ENCODE data around the gene PCSK5.
"Not testable (repeated sequence)": the region's sequence is repeated elsewhere in the genome, so short reads cannot be mapped to it uniquely, and the experiment has no call there.

The PCSK5 gene

GRCh38 chr9:75890472-75891276 is at the start of gene PCSK5:
TSS of gene PCSK5 (plus strand) at chr9:75890673. CDS start at chr9:75891182, 509 bp downstream.
- DNase-seq = peak; percentile 94

- DNase-seq = no peak
These were observed 46.2 kb upstream of the PCSK5 start for GRCh38 chr9:75844321-75844720.

- DNase-seq = peak; percentile 78
These were observed 44.7 kb upstream of the PCSK5 start for GRCh38 chr9:75845806-75846205.

GRCh38 chr9:75847085-75847484 is 43.4 kb upstream of the PCSK5 start:
- no peak for DNase-seq

GRCh38 chr9:75850459-75851200 is 39.8 kb upstream of the PCSK5 start:
- no peak for DNase-seq

- DNase-seq = peak; percentile 29
These were observed 38.6 kb upstream of the PCSK5 start for GRCh38 chr9:75851917-75852316.

- no peak for DNase-seq
These were observed 37.7 kb upstream of the PCSK5 start for GRCh38 chr9:75852746-75853145.

- peak; percentile 59 for DNase-seq
These were observed 35.0 kb upstream of the PCSK5 start for GRCh38 chr9:75855509-75855908.

- DNase-seq = no peak
These were observed 31.9 kb upstream of the PCSK5 start for GRCh38 chr9:75858497-75859092.

- DNase-seq = no peak
These were observed 26.2 kb upstream of the PCSK5 start for GRCh38 chr9:75864266-75864665.

- peak; percentile 80 for DNase-seq
These were observed 24.1 kb upstream of the PCSK5 start for GRCh38 chr9:75866273-75866871.

GRCh38 chr9:75868526-75868925 is 21.9 kb upstream of the PCSK5 start:
- DNase-seq = not testable (repeated sequence)

- peak; percentile 77 for DNase-seq
These were observed 21.2 kb upstream of the PCSK5 start for GRCh38 chr9:75869236-75869635.

GRCh38 chr9:75870450-75870849 is 20.0 kb upstream of the PCSK5 start:
- no peak for DNase-seq

- DNase-seq = no peak
These were observed 18.8 kb upstream of the PCSK5 start for GRCh38 chr9:75871624-75872023.

GRCh38 chr9:75873712-75874111 is 16.8 kb upstream of the PCSK5 start:
- peak; percentile 48 for DNase-seq

- DNase-seq = no peak
These were observed 13.4 kb upstream of the PCSK5 start for GRCh38 chr9:75876999-75877640.

GRCh38 chr9:75878488-75878860 is 12.0 kb upstream of the PCSK5 start:
- DNase-seq = no peak

GRCh38 chr9:75880618-75881017 is 9.9 kb upstream of the PCSK5 start:
- DNase-seq = no peak

- DNase-seq = no peak
These were observed 8.7 kb upstream of the PCSK5 start for GRCh38 chr9:75881761-75882160.

GRCh38 chr9:75885652-75886051 is 4.8 kb upstream of the PCSK5 start:
- no peak for DNase-seq

- peak; percentile 24 for DNase-seq
These were observed 896 bp upstream of the PCSK5 start for GRCh38 chr9:75889577-75889976.

- peak; percentile 39 for DNase-seq
These were observed 449 bp upstream of the PCSK5 start for GRCh38 chr9:75889977-75890471.
